HG03175 (cell line): ENCODE measurements around the gene CUL7.
A peak's percentile ranks its signal among the peaks of the same experiment; 100 is the strongest.
"Not testable (repeated sequence)": the region's sequence is repeated elsewhere in the genome, so short reads cannot be mapped to it uniquely, and the experiment has no call there.

Experiments used
- ATAC-seq: cut with Tn5 transposase; IDR thresholded peaks from one replicate; pipeline ENCODE4 v1.9.1; 2021; ENCODE audit warnings: mild to moderate bottlenecking, moderate library complexity; ENCODE audit not compliant: unreplicated experiment

CUL7 gene

DNA sequence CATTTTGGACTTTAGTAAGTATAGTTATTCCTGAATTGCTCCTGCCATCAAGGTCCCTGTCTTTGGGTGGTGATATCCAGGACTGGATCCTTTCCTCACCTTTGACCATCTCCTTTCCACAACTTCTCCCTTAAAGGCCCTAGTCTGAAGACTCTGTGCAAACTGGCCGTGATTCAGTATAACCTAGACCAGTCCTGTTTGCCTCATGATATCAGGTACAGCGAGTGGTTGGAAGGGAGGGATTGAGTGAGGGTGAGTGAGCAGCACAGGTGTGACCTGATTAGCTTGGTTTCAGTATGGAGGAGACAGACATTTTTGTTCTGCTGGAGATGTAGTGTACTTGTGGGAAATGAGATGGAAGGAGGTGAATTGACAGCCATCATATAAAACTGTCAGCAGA lies 34.5 kb downstream of the CUL7 start:
- no peak for ATAC-seq

DNA sequence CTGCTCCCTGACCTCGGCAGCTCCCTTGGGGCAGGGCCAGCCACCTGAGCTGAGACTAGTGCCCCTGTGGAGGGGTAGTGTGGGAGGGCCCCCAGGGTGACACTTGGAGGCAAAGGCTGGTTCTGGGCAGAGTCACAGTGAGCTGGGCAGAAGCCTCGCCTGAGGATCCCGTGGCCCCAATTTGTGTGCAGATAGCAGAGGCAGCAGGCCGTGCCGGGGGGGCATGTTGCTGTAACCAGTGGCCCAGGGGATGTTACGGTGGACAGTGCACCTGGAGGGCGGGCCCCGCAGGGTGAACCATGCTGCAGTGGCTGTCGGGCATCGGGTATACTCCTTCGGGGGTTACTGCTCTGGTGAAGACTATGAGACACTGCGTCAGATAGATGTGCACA lies 36.7 kb downstream of the CUL7 start:
- ATAC-seq, result no peak

DNA sequence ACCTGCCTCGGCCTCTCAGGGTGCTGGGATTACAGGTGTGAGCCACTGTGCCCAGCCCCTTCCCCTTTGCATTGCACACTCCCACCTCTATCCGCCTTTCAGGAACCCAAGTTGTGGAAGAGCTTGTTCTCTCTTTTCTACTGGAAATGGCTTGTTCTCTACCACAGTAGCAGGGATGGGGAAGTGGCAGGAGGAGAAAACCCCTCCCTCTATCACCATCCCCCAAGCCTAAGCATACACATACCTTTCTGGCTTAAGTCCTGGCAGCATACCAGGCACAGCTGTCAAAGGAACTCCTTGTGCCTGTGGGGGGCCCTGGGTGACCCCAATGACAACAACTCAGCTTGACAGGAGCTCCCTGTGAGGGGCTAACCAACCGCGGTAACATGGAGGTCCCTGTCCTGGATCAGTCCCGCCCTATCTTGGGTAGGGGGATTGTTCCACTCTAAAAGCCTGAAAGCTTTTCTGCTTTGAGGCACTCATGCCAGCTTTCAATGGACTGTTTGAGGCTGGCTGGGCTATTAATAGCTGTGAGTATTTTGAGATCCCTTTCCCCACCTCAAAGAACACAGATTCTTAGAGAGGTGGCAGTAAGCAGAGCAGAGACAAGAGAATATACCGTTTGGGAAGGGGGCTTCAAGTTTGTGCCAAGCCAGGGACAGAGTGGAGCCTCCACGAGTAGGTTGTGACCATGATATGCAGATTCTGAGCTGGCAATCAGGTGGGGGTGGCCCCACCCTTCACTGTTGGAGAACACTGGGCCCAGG lies 37.3 kb downstream of the CUL7 start:
- ATAC-seq, result no peak

DNA sequence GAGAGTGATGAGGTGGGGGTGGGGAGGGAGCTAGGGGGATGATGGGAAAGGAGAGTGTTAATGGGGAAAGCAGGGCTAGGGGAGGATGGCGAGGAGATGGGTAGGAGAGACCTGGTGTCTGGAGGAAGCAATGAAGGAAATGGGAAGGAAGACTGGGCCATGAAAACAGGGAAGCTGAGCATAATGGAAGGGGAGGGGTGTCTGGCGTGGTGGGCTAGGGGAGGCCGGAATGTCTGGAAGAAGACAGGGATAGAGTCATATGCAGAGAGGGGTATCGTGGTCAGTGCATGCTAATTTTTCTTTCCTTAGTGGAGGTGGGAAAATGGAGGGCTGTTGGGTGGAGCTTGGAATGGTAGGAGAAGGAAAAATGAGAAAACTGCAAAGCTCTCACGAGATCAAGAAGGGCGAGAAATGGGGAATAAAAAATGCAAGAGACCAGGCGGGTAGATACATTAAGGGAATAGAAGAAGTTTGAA lies 39.2 kb downstream of the CUL7 start:
- ATAC-seq, result no peak

GRCh38 chr6:43013843-43014433 lies 39.7 kb downstream of the CUL7 start, which contains the start of the genes KLHDC3 and MEA1:
Gene KLHDC3, plus strand, starts transcription at chr6:43014249. Its CDS starts 2,944 bp downstream, at chr6:43017193.
Gene MEA1, minus strand, starts transcription at chr6:43013946. Its CDS starts 133 bp downstream, at chr6:43013813.
- ATAC-seq, result peak; percentile 95

GRCh38 chr6:43013097-43013842 lies 40.4 kb downstream of the CUL7 start:
- ATAC-seq, result peak; percentile 4

DNA sequence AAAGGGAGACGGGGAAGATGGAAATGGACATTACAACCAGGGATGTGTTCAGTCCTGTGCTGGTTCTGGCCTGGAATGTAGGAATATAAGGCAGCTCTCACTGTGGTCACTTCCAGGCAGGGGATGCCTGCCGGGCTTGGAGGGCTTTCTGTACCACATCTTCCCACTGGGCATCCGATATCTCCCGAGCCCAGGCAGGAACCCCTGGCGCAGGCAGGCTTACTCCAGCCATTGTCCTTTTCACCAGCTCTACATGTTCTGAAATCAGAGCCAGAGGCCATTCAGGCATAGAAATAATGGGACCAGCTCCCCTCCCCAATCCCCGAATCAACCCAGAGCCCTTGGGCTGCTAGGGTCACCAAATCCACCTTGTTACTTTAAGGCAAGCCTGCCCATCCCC lies 41.3 kb downstream of the CUL7 start:
- ATAC-seq, result no peak

DNA sequence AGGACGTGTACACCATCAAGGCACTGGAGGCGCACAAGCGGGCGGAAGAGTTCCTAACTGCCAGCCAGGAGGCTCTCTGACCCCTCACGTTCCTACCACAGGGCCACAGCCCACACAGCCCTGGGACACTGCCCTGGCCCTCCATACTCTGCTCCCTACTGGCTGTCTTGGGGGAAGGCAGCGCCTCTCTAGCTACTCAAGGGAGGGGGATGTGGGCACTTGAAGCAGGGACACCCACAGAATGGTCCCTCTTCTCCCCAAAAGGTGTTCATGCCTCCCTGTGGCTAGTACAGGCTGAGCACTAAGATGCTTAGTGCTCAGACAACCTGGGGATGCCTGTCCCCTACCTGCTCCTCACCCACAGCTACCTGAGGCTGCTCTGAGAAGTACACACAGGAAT lies 42.4 kb downstream of the CUL7 start:
- ATAC-seq, result no peak

DNA sequence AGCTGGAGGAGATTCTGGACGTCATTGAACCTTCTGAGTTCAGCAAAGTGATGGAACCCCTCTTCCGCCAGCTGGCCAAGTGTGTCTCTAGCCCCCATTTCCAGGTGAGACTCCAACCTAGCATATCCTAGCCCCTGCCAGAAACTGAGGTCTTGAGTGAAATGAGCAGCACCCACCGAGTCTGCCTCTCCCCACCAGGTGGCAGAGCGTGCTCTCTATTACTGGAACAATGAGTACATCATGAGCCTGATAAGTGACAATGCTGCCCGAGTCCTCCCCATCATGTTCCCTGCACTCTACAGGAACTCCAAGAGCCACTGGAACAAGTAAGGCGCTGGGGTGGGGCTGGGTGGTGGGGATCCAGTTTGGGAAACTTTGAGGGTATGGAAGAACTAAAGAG lies 44.5 kb downstream of the CUL7 start:
- no peak for ATAC-seq

- ATAC-seq, result no peak
Observed at GRCh38 chr6:43007126-43007525, 46.5 kb downstream of the CUL7 start.

- ATAC-seq, result no peak
Observed at GRCh38 chr6:43006251-43006650, 47.4 kb downstream of the CUL7 start.

GRCh38 chr6:43005844-43006243 lies 47.8 kb downstream of the CUL7 start:
- no peak for ATAC-seq

GRCh38 chr6:43001843-43002242 lies 51.8 kb downstream of the CUL7 start:
- ATAC-seq, result no peak

DNA sequence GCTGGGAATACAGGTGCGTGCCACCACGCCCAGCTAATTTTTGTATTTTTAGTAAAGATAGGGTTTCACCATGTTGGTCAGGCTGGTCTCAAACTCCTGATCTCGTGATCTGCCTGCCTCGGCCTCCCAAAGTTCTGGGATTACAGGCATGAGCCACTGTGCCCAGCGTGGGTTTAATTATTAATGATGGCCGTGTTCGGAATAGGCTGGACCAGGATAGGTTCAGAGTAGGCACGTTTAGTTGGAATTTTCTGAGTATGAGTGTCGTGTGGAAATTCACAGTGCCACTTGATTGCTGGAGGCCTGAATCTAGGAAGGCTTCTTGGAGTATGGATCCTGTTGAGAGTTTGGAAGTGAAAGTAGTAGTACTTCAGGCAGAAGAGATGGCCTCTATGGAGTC lies 55.4 kb downstream of the CUL7 start:
- ATAC-seq, result not testable (repeated sequence)

GRCh38 chr6:42996513-42996912 lies 57.1 kb downstream of the CUL7 start:
- no peak for ATAC-seq

DNA sequence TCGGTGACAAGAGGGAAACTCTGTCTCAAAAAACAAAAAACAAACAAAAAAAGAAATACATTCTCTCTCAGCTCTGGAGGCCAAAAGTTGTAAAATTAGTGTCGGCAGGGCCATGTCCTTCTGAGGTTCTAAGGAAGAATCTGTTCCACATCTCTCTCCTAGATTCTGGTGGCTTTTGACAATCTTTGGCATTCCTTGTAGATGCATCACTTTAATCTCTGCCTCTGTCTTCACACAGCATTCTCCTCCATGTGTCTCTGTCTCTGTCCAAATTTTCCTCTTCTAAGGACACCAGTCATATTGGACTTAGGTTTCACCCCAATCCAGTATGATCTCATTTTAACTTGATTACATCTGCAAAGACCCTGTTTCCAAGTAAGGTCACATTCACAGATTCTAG lies 60.2 kb downstream of the CUL7 start:
- no peak for ATAC-seq

DNA sequence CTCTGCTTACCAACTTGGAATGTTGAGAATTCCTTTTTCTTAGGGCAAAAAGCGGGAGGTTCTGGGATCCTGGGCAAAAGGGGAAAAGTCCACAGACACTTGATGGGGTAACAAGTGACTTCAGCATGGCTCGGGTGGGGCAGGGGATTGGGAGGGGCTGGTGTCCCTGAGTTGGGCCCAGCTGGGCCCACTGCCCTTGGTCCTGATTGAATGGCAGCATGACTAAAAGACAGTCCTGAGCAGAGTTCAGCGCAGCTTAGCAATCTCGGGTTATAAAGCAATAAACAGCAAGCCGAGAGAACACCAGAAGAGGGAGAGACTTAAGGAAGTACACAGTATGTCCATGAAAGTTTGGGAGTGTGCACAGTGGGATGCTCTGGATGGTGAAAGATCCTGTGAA lies 63.7 kb downstream of the CUL7 start:
- ATAC-seq, result no peak

DNA sequence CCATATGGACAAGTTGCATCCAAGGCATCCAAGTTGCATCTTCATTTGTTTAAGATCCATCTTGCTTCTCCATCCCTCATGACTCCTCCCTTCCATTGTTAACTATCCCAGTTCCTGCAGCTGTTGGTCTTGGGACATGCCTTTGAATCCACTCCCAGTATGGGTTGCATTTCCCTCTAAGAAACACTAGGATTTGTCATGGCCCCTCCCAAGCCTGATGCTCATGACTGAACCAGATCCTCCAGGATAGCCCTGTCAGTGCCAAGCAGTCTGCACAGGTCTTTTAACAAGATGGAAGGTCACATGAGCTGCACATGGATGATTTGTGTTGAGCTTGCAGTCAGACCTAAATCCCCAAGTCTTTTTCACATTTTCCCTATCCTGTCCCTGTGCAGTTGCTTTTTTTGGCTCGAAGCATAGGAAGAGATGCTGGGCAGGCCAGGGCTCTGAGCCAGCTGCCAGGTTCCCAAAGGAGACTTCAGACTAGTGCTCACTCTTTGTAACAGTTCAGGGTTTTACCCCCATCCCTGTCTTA lies 65.1 kb downstream of the CUL7 start:
- no peak for ATAC-seq
